Left colon (tissue), 2 donors: ENCODE data around the gene NNT. TPM values are rescaled to one million over a fixed set of nuclear protein-coding genes. Genes with fewer than 3 reads are reported as not detected.
"Not testable (repeated sequence)": the region's sequence is repeated elsewhere in the genome, so short reads cannot be mapped to it uniquely, and the experiment has no call there.

ENCODE experiments used
- ATAC-seq: fragments of 200-7000 bp; cut with Tn5 transposase; one replicate; pipeline ENCODE4 v1.9.1; 2020; ENCODE audit warnings: mild to moderate bottlenecking, moderate library complexity
- DNase-seq, 2 donors: peaks; one replicate each; pipeline ENCODE4 v3.0.0-alpha.2; 2020
- intact Hi-C, 2 donors: fragments of 100-400 bp; cut with DNase I in 1 of 2; cut with micrococcal nuclease in 1 of 2; formaldehyde crosslinking; loops; one replicate each; pipeline versions ENCODE4 v1.11.2 to v1.14.0; 2022; cut with DNase I, micrococcal nuclease
- long read RNA-seq: library from polyadenylated mRNA; unstranded; transcript quantifications from one replicate; pipeline ENCODE4 v2.0.0, GENCODE V29; 2021
- total RNA-seq, 2 donors: library from RNA; stranded (reverse); fragmentation: NEBNext Ultra II Directional; extraction: Animal tissue kit (Norgen Biotek cat#: 25700); gene quantifications; one replicate each; pipeline ENCODE4 v1.2.1, GENCODE V29; 2021
- donor health status: DM: no; HTN: no; CAD: no.
- donor health status: DM: yes; HTN: yes; CAD: no.

NNT gene
- 100 to 1,000 TPM; 110 to 146 TPM for total RNA-seq
- long read RNA-seq, full-length matches to known transcripts = 48 of 92 reads
- long read RNA-seq, partial matches to known transcripts = 36 of 92 reads
- long read RNA-seq, other reads (novel, unspliced or antisense) = 8 of 92 reads

GRCh38 chr5:43602461-43603343 lies at the start of gene NNT:
NNT (plus strand) TSS chr5:43603180; CDS start chr5:43609196, 6,016 bp downstream.
- ATAC-seq = peak; percentile 87
- peak; percentile 78 to 88 for DNase-seq
- intact Hi-C loops = no loop called here

- ATAC-seq (no peak), DNase-seq (no peak)
- intact Hi-C loops = no loop called here
These were observed 49.6 kb upstream of the NNT start for GRCh38 chr5:43553381-43553780.

- no peak for DNase-seq
- intact Hi-C loops = no loop called here
- no peak for ATAC-seq
These were observed 48.5 kb upstream of the NNT start for GRCh38 chr5:43554497-43554896.

GRCh38 chr5:43555895-43556606 lies 46.9 kb upstream of the NNT start:
- intact Hi-C loops = no loop called here
- ATAC-seq (peak; percentile 43), DNase-seq (peak; percentile 58 to 70)

- DNase-seq, intact Hi-C loops: not testable (repeated sequence)
- ATAC-seq = peak; percentile 91
These were observed 46.4 kb upstream of the NNT start for GRCh38 chr5:43556607-43556856.

- ATAC-seq = peak; percentile 88
- DNase-seq = peak; percentile 86 to 88
- intact Hi-C loops = no loop called here
These were observed 46.0 kb upstream of the NNT start, which contains the start of gene PAIP1 for GRCh38 chr5:43556857-43557542. PAIP1 (minus strand) TSS chr5:43557077; CDS start chr5:43556846, 231 bp downstream.

- ATAC-seq (no peak), DNase-seq (no peak)
- intact Hi-C loops = no loop called here
These were observed 42.9 kb upstream of the NNT start for GRCh38 chr5:43560128-43560527.

- ATAC-seq (no peak), DNase-seq (no peak)
- intact Hi-C loops = no loop called here
These were observed 41.6 kb upstream of the NNT start for GRCh38 chr5:43561356-43561755.

- intact Hi-C loops = no loop called here
- no peak for DNase-seq
- no peak for ATAC-seq
These were observed 39.7 kb upstream of the NNT start for GRCh38 chr5:43563321-43563720.

GRCh38 chr5:43564289-43564850 lies 38.6 kb upstream of the NNT start:
- ATAC-seq = no peak
- intact Hi-C loops = no loop called here
- no peak for DNase-seq

- intact Hi-C loops = no loop called here
- DNase-seq (no peak), ATAC-seq (no peak)
These were observed 37.9 kb upstream of the NNT start for GRCh38 chr5:43565043-43565442.

- DNase-seq (no peak), ATAC-seq (no peak)
- intact Hi-C loops = no loop called here
These were observed 35.0 kb upstream of the NNT start for GRCh38 chr5:43567967-43568366.

- no peak for DNase-seq
- no peak for ATAC-seq
- intact Hi-C loops = no loop called here
These were observed 33.7 kb upstream of the NNT start for GRCh38 chr5:43569236-43569746.

GRCh38 chr5:43570450-43571158 lies 32.4 kb upstream of the NNT start:
- DNase-seq (no peak), ATAC-seq (no peak)
- intact Hi-C loops = no loop called here

- intact Hi-C loops = no loop called here
- DNase-seq (no peak), ATAC-seq (no peak)
These were observed 31.7 kb upstream of the NNT start for GRCh38 chr5:43571237-43571636.

- no peak for DNase-seq
- no peak for ATAC-seq
- intact Hi-C loops = no loop called here
These were observed 30.6 kb upstream of the NNT start for GRCh38 chr5:43572357-43572756.

- intact Hi-C loops = no loop called here
- ATAC-seq = no peak
- DNase-seq = no peak
These were observed 29.9 kb upstream of the NNT start for GRCh38 chr5:43573058-43573457.

GRCh38 chr5:43580402-43581210 lies 22.4 kb upstream of the NNT start:
- intact Hi-C loops, DNase-seq, ATAC-seq: not testable (repeated sequence)
